GM12878 (cell line): ENCODE data around the gene MX1. TPM values are rescaled to one million over a fixed set of nuclear protein-coding genes. Genes with fewer than 3 reads are reported as not detected.
A peak's percentile ranks its signal among the peaks of the same experiment; 100 is the strongest.

Experiments used
- ATAC-seq: fragments of 200-7000 bp; cut with Tn5 transposase; 3 replicates; pipeline ENCODE4 v1.9.1; 2020; ENCODE audit warnings: mild to moderate bottlenecking, moderate library complexity
- BruUV-seq: library from RNA; stranded (reverse); fragments of 400-500 nt; replicated peaks from 2 replicates; lab custom pipeline; 2021; lab: Mats Ljungman, UMichigan
- CTCF ChIA-PET: fragments of 300-600 bp; sonication (Branson Sonifier 250); formaldehyde crosslinking; extraction: SDS; loops from one replicate; lab custom pipeline; 2021; ENCODE audit warnings: inconsistent platforms; lab: Yijun Ruan, JAX
- POLR2A ChIA-PET: fragments of 350-600 bp; formaldehyde crosslinking; extraction: SDS; loops from one replicate; lab custom pipeline; 2021; ENCODE audit warnings: inconsistent platforms; lab: Charles Lee
- RAD21 ChIA-PET: fragments of 300-600 bp; sonication (Branson Sonifier 250); formaldehyde crosslinking; loops from one replicate; lab custom pipeline; 2023; ENCODE audit warnings: antibody characterized with exemption; ENCODE audit not compliant: unreplicated experiment; lab: Charles Lee
- SMC1A ChIA-PET: fragments of 300-600 bp; sonication (Branson Sonifier 250); formaldehyde crosslinking; loops from one replicate; lab custom pipeline; 2023; ENCODE audit not compliant: unreplicated experiment, uncharacterized antibody; lab: Charles Lee
- DNase-seq: peaks from one replicate; pipeline ENCODE4 v3.0.0-alpha.2; 2011; ENCODE audit warnings: low read depth, low spot score
- FAIRE-seq: peaks from 3 replicates; lab custom pipeline; 2011; peaks lifted over from hg19 to GRCh38; lab: Jason Lieb, UNC
- H2AFZ ChIP-seq: 2 replicates; pipeline ENCODE4 v1.6.0; 2011; ENCODE audit warnings: low read depth, low read length, control low read depth; ENCODE audit not compliant: control insufficient read depth
- H3K27ac ChIP-seq: 2 replicates; pipeline ENCODE4 v1.5.1; 2011; ENCODE audit warnings: control low read depth; ENCODE audit not compliant: control insufficient read depth, insufficient read depth
- H3K27me3 ChIP-seq, 2 experiments: replicated peaks in 1 of 2; 2 replicates each; pipeline versions ENCODE4 v1.6.0 to v1.6.1; 2011; ENCODE audit warnings: low read length in 1 of 2; ENCODE audit not compliant: control insufficient read depth in 2 of 2, insufficient read depth in 2 of 2
- H3K36me3 ChIP-seq, 2 experiments: 2 replicates each; pipeline ENCODE4 v1.5.1; 2011; ENCODE audit warnings: low read length in 1 of 2; ENCODE audit not compliant: control insufficient read depth in 2 of 2, insufficient read depth in 2 of 2
- H3K4me1 ChIP-seq: 2 replicates; pipeline ENCODE4 v1.6.1; 2011; ENCODE audit warnings: mild to moderate bottlenecking, low read length, moderate library complexity, mixed read lengths; ENCODE audit not compliant: control insufficient read depth, insufficient read depth
- H3K4me2 ChIP-seq: 2 replicates; pipeline ENCODE4 v1.6.0; 2011; ENCODE audit warnings: control low read depth; ENCODE audit not compliant: control insufficient read depth, insufficient read depth
- H3K4me3 ChIP-seq: fragments of 200-600 bp; sonication (generic); 2 replicates; pipeline ENCODE4 v1.5.1; 2016
- H3K79me2 ChIP-seq: 2 replicates; pipeline ENCODE4 v1.6.0; 2011; ENCODE audit warnings: low read length; ENCODE audit not compliant: control insufficient read depth, insufficient read depth
- H3K9ac ChIP-seq: 2 replicates; pipeline ENCODE4 v1.8.0; 2011; ENCODE audit warnings: low read length, control low read depth, mixed read lengths; ENCODE audit not compliant: control insufficient read depth, insufficient read depth
- H3K9me3 ChIP-seq: replicated peaks from 3 replicates; pipeline ENCODE4 v1.5.1; 2011; ENCODE audit warnings: mild to moderate bottlenecking, low read length; ENCODE audit not compliant: control insufficient read depth, insufficient read depth
- H4K20me1 ChIP-seq: 2 replicates; pipeline ENCODE4 v1.6.0; 2011; ENCODE audit not compliant: control insufficient read depth, insufficient read depth
- BCLAF1 ChIP-seq: fragments of 450-650 bp; IDR thresholded peaks from 2 replicates; pipeline ENCODE4 v1.6.1; 2017; ENCODE audit warnings: antibody characterized with exemption, mild to moderate bottlenecking, moderate library complexity
- E2F4 ChIP-seq: IDR thresholded peaks from 2 replicates; pipeline ENCODE4 v1.6.1; 2012; ENCODE audit warnings: low read depth, low read length, improper control_type of control experiment
- HDAC6 ChIP-seq: fragments of 200-600 bp; sonication (generic); IDR thresholded peaks from one replicate; pipeline ENCODE4 v1.8.0; 2017; ENCODE audit warnings: antibody characterized with exemption; ENCODE audit not compliant: unreplicated experiment
- IKZF1 ChIP-seq: fragments of 450-650 bp; conservative IDR thresholded peaks from 2 replicates; pipeline ENCODE4 v1.6.1; 2017; ENCODE audit warnings: antibody characterized with exemption, mild to moderate bottlenecking
- POLR2A ChIP-seq: IDR thresholded peaks from 2 replicates; pipeline ENCODE4 v1.6.1; 2011; ENCODE audit warnings: low read depth, mild to moderate bottlenecking, low read length
- POLR2AphosphoS5 ChIP-seq: IDR thresholded peaks from 2 replicates; pipeline ENCODE4 v1.6.1; 2011; ENCODE audit warnings: mild to moderate bottlenecking, low read length, inconsistent platforms
- SMC3 ChIP-seq: IDR thresholded peaks from 2 replicates; pipeline ENCODE4 v1.6.1; 2011; ENCODE audit warnings: low read length, improper control_type of control experiment, borderline replicate concordance
- STAT3 ChIP-seq: IDR thresholded peaks from 2 replicates; pipeline ENCODE4 v1.6.1; 2011; ENCODE audit warnings: low read depth, low read length, improper control_type of control experiment
- WGBS: methylation state at CpG from one replicate; pipeline ENCODE4 v1.1.6; 2016; ENCODE audit warnings: low lambda C conversion rate; ENCODE audit not compliant: insufficient replicate concordance, insufficient coverage; ENCODE audit errors: missing lambda C conversion rate; 5-methylcytosine and 5-hydroxymethylcytosine counted together
- in situ Hi-C: fragments of 300-500 bp; cut with MboI; formaldehyde crosslinking; loops from 9 replicates; pipeline ENCODE4 v1.14.3; 2018; ENCODE audit warnings: mixed read lengths
- intact Hi-C: fragments of 100-400 bp; cut with micrococcal nuclease; formaldehyde crosslinking; loops from one replicate; pipeline ENCODE4 v1.14.2; 2022; ENCODE audit not compliant: unreplicated experiment
- polyA plus RNA-seq, 11 experiments: library from polyadenylated mRNA; depleted of rRNA in 4 of 11; unstranded in 6 of 11; stranded (reverse) in 5 of 11; fragments of >200 nt; fragmentation: Nextera tagmentation in 4 of 11; fragmentation: Illumina TruSeq in 1 of 11; extraction: Ambion mirVana in 4 of 11; extraction: Trizol in 1 of 11; gene quantifications; 1 replicate in 1 of 11; 2 replicates in 10 of 11; pipeline versions ENCODE4 v1.2.1 to v1.2.3, GENCODE V29; 2011 to 2016; ENCODE audit warnings: inconsistent platforms in 2 of 11, missing spikeins in 2 of 11, low read depth in 1 of 11
- total RNA-seq, 4 experiments: library from RNA; depleted of rRNA in 3 of 4; stranded (reverse); fragments of >200 nt in 3 of 4; fragmentation: Illumina TruSeq in 1 of 4; extraction: Trizol in 1 of 4; gene quantifications; 2 replicates each; pipeline versions ENCODE4 v1.2.1 to v1.2.3, GENCODE V29; 2013 to 2021

MX1 gene
- total and polyA plus RNA-seq, 10 of the 15 experiments (the other 5 are each of a cell fraction or from before 2014, with no cell fraction given) = 75.9 to 385 (median 302) TPM

GRCh38 chr21:41438425-41439113 lies 12.5 kb downstream of the MX1 start:
- no peak overlapping the region for H3K4me3 ChIP-seq
- H3K27ac ChIP-seq = no peak overlapping the region
- POLR2A ChIA-PET = interaction anchor here (0.8 kb wide), 1 partner anchor 68 kb away, joined by 3 read pairs; no protein-coding TSS in a partner anchor
- no TSS peak for BruUV-seq
- H3K36me3 ChIP-seq = peaks cover 38 to 83% of the 10 kb centered on the region in 2 experiments
- FAIRE-seq (no peak), ATAC-seq (no peak), DNase-seq (no peak)
- WGBS = 93% methylated on average over 13 of the region's 13 CpGs
- peaks cover 25% of the 10 kb centered on the region for H4K20me1 ChIP-seq
- H3K4me2 ChIP-seq = no peak overlapping the region
- no peak overlapping the region for H3K9ac ChIP-seq
- TF ChIP-seq E2F4 (no peak), POLR2A (peak; percentile 58), STAT3 (no peak), BCLAF1 (no peak), SMC3 (no peak), IKZF1 (no peak), HDAC6 (no peak), POLR2AphosphoS5 (peak; percentile 77)
- in situ Hi-C loops = no loop called here
- H3K4me1 ChIP-seq = no peaks in the 10 kb centered on the region; the same call in 1 of the 2 replicates
- peaks cover 3% of the 10 kb centered on the region for H3K9me3 ChIP-seq
- H3K27me3 ChIP-seq = no peaks in the 10 kb centered on the region
- SMC1A ChIA-PET = interaction anchor here (1.0 to 2.0 kb wide), 3 partner anchors 8 to 155 kb away, joined by 3 to 5 read pairs (median 4); no protein-coding TSS in a partner anchor
- RAD21 ChIA-PET = no interaction called here
- H3K79me2 ChIP-seq = peaks cover 17% of the 10 kb centered on the region
- CTCF ChIA-PET = interaction anchor here (0.9 to 1.4 kb wide), 3 partner anchors 13 to 69 kb away, joined by 3 read pairs; no protein-coding TSS in a partner anchor
- H2AFZ ChIP-seq = no peak overlapping the region
- intact Hi-C loops = no loop called here
